H1 (cell line): ENCODE data around the gene CASZ1. TPM values are rescaled to one million over a fixed set of nuclear protein-coding genes. Genes with fewer than 3 reads are reported as not detected.

Experiments
- CTCF ChIA-PET: fragments of 300-600 bp; sonication (Branson Sonifier 250); formaldehyde crosslinking; loops from one replicate; lab custom pipeline; 2021; ENCODE audit not compliant: partially characterized antibody; lab: Charles Lee
- POLR2A ChIA-PET: fragments of 300-600 bp; sonication (Branson Sonifier 250); formaldehyde crosslinking; loops from one replicate; lab custom pipeline; 2021; ENCODE audit warnings: inconsistent platforms; ENCODE audit not compliant: partially characterized antibody; lab: Charles Lee
- DNase-seq, 2 experiments: peaks; one replicate each; pipeline versions ENCODE4 v3.0.0 to v3.0.0-alpha.2; 2010 to 2022; ENCODE audit warnings: low spot score in 2 of 2, low read depth in 1 of 2, mixed read lengths in 1 of 2
- FAIRE-seq: peaks from 2 replicates; lab custom pipeline; 2011; peaks lifted over from hg19 to GRCh38; lab: Jason Lieb, UNC
- H2AFZ ChIP-seq: 2 replicates; pipeline ENCODE4 v1.8.1; 2012; ENCODE audit warnings: low read length, inconsistent platforms
- H2AK5ac ChIP-seq: 2 replicates; pipeline ENCODE4 v1.6.1; 2013; ENCODE audit warnings: low read depth, low read length
- H2BK120ac ChIP-seq: replicated peaks from 2 replicates; pipeline ENCODE3; 2013; ENCODE audit warnings: low read depth, low read length, inconsistent platforms
- H2BK12ac ChIP-seq: 2 replicates; pipeline ENCODE4 v1.6.1; 2013; ENCODE audit warnings: low read depth, low read length
- H2BK15ac ChIP-seq: 2 replicates; pipeline ENCODE4 v1.6.1; 2013; ENCODE audit warnings: low read length
- H2BK20ac ChIP-seq: 2 replicates; pipeline ENCODE4 v1.6.1; 2013; ENCODE audit warnings: low read length
- H2BK5ac ChIP-seq: 2 replicates; pipeline ENCODE4 v1.6.1; 2013; ENCODE audit warnings: low read depth, low read length
- H3K14ac ChIP-seq: 2 replicates; pipeline ENCODE4 v1.6.1; 2013; ENCODE audit warnings: inconsistent platforms; ENCODE audit not compliant: insufficient read length
- H3K18ac ChIP-seq: 2 replicates; pipeline ENCODE4 v1.6.1; 2013; ENCODE audit warnings: low read length; ENCODE audit errors: extremely low read depth
- H3K23ac ChIP-seq: 2 replicates; pipeline ENCODE4 v1.6.1; 2013; ENCODE audit warnings: inconsistent platforms; ENCODE audit not compliant: insufficient read length
- H3K23me2 ChIP-seq: 2 replicates; pipeline ENCODE4 v1.6.1; 2013; ENCODE audit warnings: low read depth, low read length
- H3K27ac ChIP-seq: 2 replicates; pipeline ENCODE4 v1.6.1; 2011; ENCODE audit warnings: low read depth, low read length, inconsistent platforms
- H3K27me3 ChIP-seq, 4 experiments: replicated peaks in 1 of 4; 1 replicate in 1 of 4; 2 replicates in 3 of 4; pipeline versions ENCODE4 v1.6.1 to v1.8.1; 2011 to 2013; ENCODE audit warnings: low read length in 3 of 4, mild to moderate bottlenecking in 3 of 4, inconsistent platforms in 2 of 4, mixed read lengths in 2 of 4, moderate library complexity in 1 of 4; ENCODE audit not compliant: control insufficient read depth in 3 of 4, insufficient read depth in 3 of 4; ENCODE audit errors: extremely low read depth in 1 of 4
- H3K36me3 ChIP-seq, 4 experiments: 2 replicates each; pipeline versions ENCODE4 v1.6.1 to v1.8.1; 2011 to 2013; ENCODE audit warnings: mild to moderate bottlenecking in 4 of 4, low read length in 3 of 4, moderate library complexity in 2 of 4, control low read depth in 1 of 4, inconsistent platforms in 1 of 4; ENCODE audit not compliant: insufficient read depth in 4 of 4, control insufficient read depth in 2 of 4
- H3K4ac ChIP-seq: replicated peaks from 2 replicates; pipeline ENCODE3; 2013; ENCODE audit warnings: low read length, low read depth, mixed read lengths, inconsistent platforms; ENCODE audit not compliant: insufficient read length
- H3K4me1 ChIP-seq, 4 experiments: replicated peaks in 1 of 4; 1 replicate in 1 of 4; 2 replicates in 3 of 4; pipeline versions ENCODE4 v1.6.1 to v1.8.1; 2011 to 2013; ENCODE audit warnings: low read length in 3 of 4, inconsistent platforms in 2 of 4, mixed read lengths in 1 of 4; ENCODE audit not compliant: insufficient read depth in 4 of 4, control insufficient read depth in 3 of 4
- H3K4me2 ChIP-seq, 2 experiments: 2 replicates each; pipeline versions ENCODE4 v1.6.1 to v1.8.1; 2011 to 2013; ENCODE audit warnings: low read depth in 2 of 2, low read length in 2 of 2, control low read depth in 1 of 2, inconsistent platforms in 1 of 2, mild to moderate bottlenecking in 1 of 2; ENCODE audit not compliant: insufficient read depth in 1 of 2
- H3K4me3 ChIP-seq, 4 experiments: fragments of 200-600, 300-600 bp in 1 of 4; sonication (generic), shearing (Covaris generic), sonication (Bioruptor Twin) in 1 of 4; 2 replicates each; pipeline versions ENCODE4 v1.5.1 to v1.8.1; 2011 to 2016; ENCODE audit warnings: low read length in 4 of 4, low read depth in 3 of 4, control low read depth in 2 of 4, inconsistent platforms in 2 of 4, mild to moderate bottlenecking in 2 of 4, mixed read lengths in 1 of 4, moderate library complexity in 1 of 4; ENCODE audit not compliant: insufficient read depth in 2 of 4; ENCODE audit errors: extremely low read depth in 1 of 4
- H3K56ac ChIP-seq: replicated peaks from 2 replicates; pipeline ENCODE3; 2013; ENCODE audit warnings: low read depth, mild to moderate bottlenecking, mixed read lengths, low read length, inconsistent platforms; ENCODE audit not compliant: insufficient read length
- H3K79me1 ChIP-seq: 2 replicates; pipeline ENCODE4 v1.6.1; 2013; ENCODE audit warnings: low read depth, low read length, control low read depth
- H3K79me2 ChIP-seq, 2 experiments: 2 replicates each; pipeline versions ENCODE4 v1.6.1 to v1.8.1; 2012 to 2013; ENCODE audit warnings: low read length in 2 of 2, mild to moderate bottlenecking in 2 of 2, inconsistent platforms in 1 of 2; ENCODE audit not compliant: insufficient read depth in 2 of 2, control insufficient read depth in 1 of 2
- H3K9ac ChIP-seq, 4 experiments: replicated peaks in 1 of 4; 1 replicate in 1 of 4; 2 replicates in 3 of 4; pipeline versions ENCODE4 v1.6.1 to v1.8.1; 2011 to 2013; ENCODE audit warnings: low read depth in 3 of 4, low read length in 3 of 4, control low read depth in 2 of 4, mild to moderate bottlenecking in 2 of 4, moderate library complexity in 2 of 4, inconsistent platforms in 1 of 4; ENCODE audit errors: extremely low read depth in 1 of 4
- H3K9me3 ChIP-seq, 2 experiments: 2 replicates each; pipeline versions ENCODE4 v1.6.1 to v1.8.1; 2012 to 2013; ENCODE audit warnings: mild to moderate bottlenecking in 2 of 2, moderate library complexity in 2 of 2, control low read depth in 1 of 2, inconsistent platforms in 1 of 2, low read depth in 1 of 2, low read length in 1 of 2, mixed read lengths in 1 of 2; ENCODE audit not compliant: insufficient read depth in 2 of 2
- H4K20me1 ChIP-seq, 2 experiments: replicated peaks in 1 of 2; 2 replicates each; pipeline versions ENCODE3 to v1.8.1; 2011 to 2013; ENCODE audit warnings: inconsistent platforms in 2 of 2, low read length in 2 of 2, mild to moderate bottlenecking in 1 of 2; ENCODE audit not compliant: insufficient read depth in 2 of 2, control insufficient read depth in 1 of 2
- H4K5ac ChIP-seq: 2 replicates; pipeline ENCODE4 v1.6.1; 2013; ENCODE audit warnings: low read length, low read depth, mixed read lengths, inconsistent platforms; ENCODE audit not compliant: insufficient read length
- H4K8ac ChIP-seq: 2 replicates; pipeline ENCODE4 v1.8.0; 2013; ENCODE audit warnings: mild to moderate bottlenecking, moderate library complexity, low read length, inconsistent platforms; ENCODE audit not compliant: insufficient read depth; ENCODE audit errors: extremely low read depth
- H4K91ac ChIP-seq: replicated peaks from 2 replicates; pipeline ENCODE3; 2013; ENCODE audit warnings: low read length, mixed read lengths, inconsistent platforms; ENCODE audit not compliant: insufficient read length
- CREB1 ChIP-seq: IDR thresholded peaks from 2 replicates; pipeline ENCODE4 v1.6.1; 2012; ENCODE audit warnings: inconsistent platforms
- EGR1 ChIP-seq: IDR thresholded peaks from 2 replicates; pipeline ENCODE4 v1.6.1; 2011; ENCODE audit warnings: low read depth, low read length, borderline replicate concordance
- EZH2 ChIP-seq: fragments of 200-600 bp; sonication (generic); IDR thresholded peaks from 2 replicates; pipeline ENCODE4 v1.7.1; 2012; ENCODE audit warnings: low read depth, mild to moderate bottlenecking, moderate library complexity, low read length, inconsistent platforms; ENCODE audit not compliant: severe bottlenecking
- GABPA ChIP-seq: IDR thresholded peaks from 2 replicates; pipeline ENCODE4 v1.6.1; 2011; ENCODE audit warnings: mild to moderate bottlenecking, low read length, moderate library complexity, borderline replicate concordance; ENCODE audit not compliant: insufficient read depth
- MAFK ChIP-seq: IDR thresholded peaks from 2 replicates; pipeline ENCODE4 v1.6.1; 2012; ENCODE audit warnings: low read depth, mild to moderate bottlenecking, improper control_type of control experiment, low read length
- POLR2AphosphoS5 ChIP-seq: IDR thresholded peaks from 2 replicates; pipeline ENCODE4 v1.6.1; 2011; ENCODE audit warnings: low read depth, low read length
- TAF1 ChIP-seq: IDR thresholded peaks from 2 replicates; pipeline ENCODE4 v1.6.1; 2011; ENCODE audit warnings: mild to moderate bottlenecking, low read depth, low read length
- TAF7 ChIP-seq: optimal IDR thresholded peaks from 2 replicates; pipeline ENCODE3; 2011; ENCODE audit warnings: low read depth, mild to moderate bottlenecking, inconsistent platforms, low read length, moderate library complexity, borderline replicate concordance
- TEAD4 ChIP-seq: IDR thresholded peaks from 2 replicates; pipeline ENCODE4 v1.6.1; 2012; ENCODE audit warnings: low read depth, low read length, inconsistent platforms, mixed read lengths
- WGBS, 2 experiments: shearing (Covaris generic) in 1 of 2; methylation state at CpG; one replicate each; pipeline versions ENCODE4 v1.1.6 to v1.1.7; 2013 to 2015; ENCODE audit warnings: low lambda C conversion rate in 2 of 2, mixed read lengths in 2 of 2, inconsistent platforms in 1 of 2, low coverage in 1 of 2, missing lambda C conversion rate in 1 of 2; ENCODE audit not compliant: insufficient replicate concordance in 2 of 2, insufficient coverage in 1 of 2, insufficient read length in 1 of 2; ENCODE audit errors: extremely low coverage in 1 of 2, missing lambda C conversion rate in 1 of 2; 5-methylcytosine and 5-hydroxymethylcytosine counted together
- polyA plus RNA-seq, 7 experiments: library from polyadenylated mRNA; depleted of rRNA in 3 of 7; stranded (reverse) in 5 of 7; unstranded in 2 of 7; fragments of >200 nt in 5 of 7; fragments of 200-250 nt in 2 of 7; gene quantifications; 1 replicate in 5 of 7; 2 replicates in 1 of 7; 4 replicates in 1 of 7; pipeline versions ENCODE4 v1.2.1 to v1.2.3, GENCODE V29; 2011 to 2013; ENCODE audit warnings: missing spikeins in 2 of 7, mixed read lengths in 2 of 7
- total RNA-seq: library from RNA; stranded (reverse); fragmentation: NEBNext Ultra II Directional; extraction: Animal tissue kit (Norgen Biotek cat#: 25700); gene quantifications from 2 replicates; pipeline ENCODE4 v1.2.1, GENCODE V29; 2021

CASZ1 gene
- total and polyA plus RNA-seq, 2 of the 8 experiments (the other 6 are each of a cell fraction or from before 2014, with no cell fraction given): 4.4 to 7.7 TPM

GRCh38 chr1:10659218-10659617, 137.2 kb downstream of the CASZ1 start:
- no peaks in the 10 kb centered on the region for H3K79me2 ChIP-seq
- H4K5ac ChIP-seq: no peak overlapping the region
- H3K4me3 ChIP-seq: no peak overlapping the region
- H2AFZ ChIP-seq: no peak overlapping the region
- H3K9ac ChIP-seq: no peak overlapping the region
- H4K91ac ChIP-seq: no peak overlapping the region
- POLR2A ChIA-PET: no interaction called here
- H3K9me3 ChIP-seq: no peaks in the 10 kb centered on the region
- no peak overlapping the region for H2BK15ac ChIP-seq
- no peak overlapping the region for H3K27ac ChIP-seq
- no peak overlapping the region for H3K4me2 ChIP-seq
- H3K14ac ChIP-seq: no peak overlapping the region
- DNase-seq (no peak), FAIRE-seq (no peak)
- peaks cover 0 to 11% (median 6%) of the 10 kb centered on the region in 4 experiments; a peak in 4 of 7 replicates for H3K4me1 ChIP-seq
- peaks cover 12% of the 10 kb centered on the region for H3K23me2 ChIP-seq
- H3K4ac ChIP-seq: no peak overlapping the region
- no peak overlapping the region for H2BK120ac ChIP-seq
- H3K56ac ChIP-seq: no peak overlapping the region
- no peak overlapping the region for H2BK12ac ChIP-seq
- no peak overlapping the region for H3K18ac ChIP-seq
- peaks cover 0 to 15% of the 10 kb centered on the region in 2 experiments for H4K20me1 ChIP-seq
- peaks cover 0 to 3% (median 1%) of the 10 kb centered on the region in 4 experiments; a peak in 5 of 8 replicates for H3K36me3 ChIP-seq
- TF ChIP-seq CREB1 (no peak), POLR2AphosphoS5 (no peak), MAFK (no peak), TEAD4 (no peak), GABPA (no peak), EZH2 (no peak), TAF7 (no peak), TAF1 (no peak), EGR1 (no peak)
- H3K23ac ChIP-seq: no peak overlapping the region
- no peak overlapping the region for H2BK5ac ChIP-seq
- H2AK5ac ChIP-seq: no peak overlapping the region
- no peaks in the 10 kb centered on the region; the same call in 1 of the 2 replicates for H3K79me1 ChIP-seq
- peaks cover 0 to 2% (median 0%) of the 10 kb centered on the region in 4 experiments; a peak in 1 of 7 replicates for H3K27me3 ChIP-seq
- H2BK20ac ChIP-seq: no peak overlapping the region
- WGBS, 2 experiments: 93% methylated on average over 18 of the region's 18 CpGs; no CpG with 5 or more reads in 1 of the 2 experiments
- CTCF ChIA-PET: no interaction called here
- H4K8ac ChIP-seq: no peak overlapping the region
